ENCODE data around the gene SDSL. TPM values are rescaled to one million over a fixed set of nuclear protein-coding genes. Genes with fewer than 3 reads are reported as not detected.

The SDSL gene
- total and polyA plus RNA-seq, 2 of the 4 experiments (the other 2 are of a cell fraction) = 6.3 to 10.9 TPM

DNA sequence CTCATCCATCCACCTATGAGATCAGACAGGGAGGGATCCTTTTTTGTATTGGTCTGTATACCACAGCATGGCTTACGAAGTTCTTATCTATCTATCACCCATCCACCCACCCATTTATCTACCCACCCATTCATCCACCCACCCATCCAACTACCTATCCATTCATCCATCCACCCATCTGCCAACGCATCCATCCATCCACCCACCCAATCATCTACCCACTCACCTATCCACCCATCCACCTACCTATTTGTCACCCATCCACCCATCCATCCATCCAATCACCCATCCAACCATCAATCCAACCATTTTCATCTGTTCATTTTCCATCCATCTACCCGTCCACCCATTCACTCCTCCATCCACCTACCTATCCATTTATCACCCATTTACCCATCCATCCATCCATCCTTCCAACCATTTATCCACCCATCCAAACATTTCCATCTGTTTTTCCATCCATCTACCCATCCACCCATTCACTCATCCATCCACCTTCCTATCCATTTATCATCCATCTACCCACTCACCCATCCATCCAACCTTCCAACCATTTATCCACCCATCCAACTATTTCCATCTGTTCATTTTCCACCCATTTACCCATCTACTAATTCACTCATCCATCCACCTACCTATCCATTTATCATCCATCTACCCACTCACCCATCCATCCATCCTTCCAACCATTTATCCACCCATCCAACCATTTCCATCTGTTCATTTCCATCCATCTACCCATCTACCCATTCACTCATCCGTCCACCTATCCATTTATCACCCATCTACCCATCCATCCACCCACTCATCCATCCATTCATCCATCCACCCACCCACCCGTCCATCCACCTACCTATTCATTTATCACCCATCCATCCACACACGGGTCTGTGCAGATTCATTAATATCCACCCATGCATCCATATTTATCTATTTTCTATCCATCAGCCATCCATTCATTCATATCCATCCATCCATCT is 31.8 kb upstream of the SDSL start (continued):
- TF ChIP-seq MXI1 (IDR thresholded peaks at IDR 0.05; ENCODE audit: borderline replicate concordance, low read depth, low read length) (no peak), NFE2L2 (IDR thresholded peaks at IDR 0.05; ENCODE audit: low read depth, low read length) (no peak)

DNA sequence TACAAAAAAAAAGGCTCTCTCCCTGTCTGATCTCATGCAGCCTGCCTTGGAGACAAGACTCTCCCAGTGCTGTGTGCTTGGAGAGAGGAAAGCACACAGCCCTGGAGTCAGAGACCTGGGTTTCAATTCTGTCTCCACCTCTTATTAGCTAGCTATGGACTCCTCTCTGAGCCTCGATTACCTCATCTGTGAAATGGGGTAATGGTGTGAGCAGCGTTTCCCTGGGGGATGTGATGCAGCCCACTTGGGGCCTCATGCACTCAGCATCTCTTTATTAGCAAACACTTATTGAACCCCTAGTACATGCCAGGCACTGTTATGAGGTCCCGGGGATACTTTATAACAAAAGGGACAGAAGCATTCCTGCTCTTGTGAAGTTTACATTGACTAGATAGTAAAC is 31.0 kb upstream of the SDSL start:
- Histone ChIP-seq H4K20me1 (ENCODE audit: insufficient read depth, low read length) (no peaks in the 10 kb centered on the region), H3K4ac (ENCODE audit: low read depth, low read length) (no peak overlapping the region), H2BK120ac (ENCODE audit: low read depth, low read length) (no peak overlapping the region), H3K18ac (ENCODE audit: low read depth, low read length) (no peak overlapping the region), H3K36me3 (ENCODE audit: control insufficient read depth, insufficient read depth, low read length) (peaks cover 17% of the 10 kb centered on the region), H4K91ac (ENCODE audit: insufficient read depth, low read depth, low read length) (no peak overlapping the region), H3K56ac (ENCODE audit: extremely low read depth, insufficient read depth, low read length) (no peak overlapping the region), H3K14ac (replicated peaks; ENCODE audit: low read depth, low read length) (no peak overlapping the region), H2AFZ (replicated peaks; ENCODE audit: low read length, poor library complexity) (no peak overlapping the region), H3K23ac (ENCODE audit: low read depth, low read length) (no peak overlapping the region), H2BK5ac (ENCODE audit: low read depth, low read length, poor library complexity, severe bottlenecking) (no peak overlapping the region), H3K4me3 (ENCODE audit: insufficient read depth, low read depth, low read length) (no peak overlapping the region), H2BK20ac (ENCODE audit: low read depth, low read length) (no peak overlapping the region), H4K8ac (ENCODE audit: low read depth in 2 of 2, low read length in 2 of 2) (no peak overlapping the region), H2BK15ac (ENCODE audit: low read depth, low read length) (no peak overlapping the region), H3K4me1 (ENCODE audit: control insufficient read depth, insufficient read depth, low read length) (no peaks in the 10 kb centered on the region), H3K27ac (ENCODE audit: insufficient read depth, low read length) (no peak overlapping the region), H3K27me3 (ENCODE audit: control insufficient read depth, insufficient read depth, low read length) (no peaks in the 10 kb centered on the region), H2AK5ac (ENCODE audit: low read depth, low read length) (no peak overlapping the region), H3K9me3 (ENCODE audit: control insufficient read depth, insufficient read depth, low read length) (no peaks in the 10 kb centered on the region; the same call in 1 of the 2 replicates), H4K5ac (ENCODE audit: low read depth, low read length) (no peak overlapping the region), H3K9me1 (ENCODE audit: insufficient read depth, low read length) (no peaks in the 10 kb centered on the region; the same call in 1 of the 2 replicates), H2AK9ac (replicated peaks; ENCODE audit: low read depth, low read length, poor library complexity) (no peak overlapping the region), H3K79me1 (ENCODE audit: low read depth in 1 of 2, low read length in 2 of 2) (no peaks in the 10 kb centered on the region), H3K4me2 (ENCODE audit: low read depth, low read length) (no peak overlapping the region), H3K9ac (ENCODE audit: low read depth, low read length) (no peak overlapping the region)
- in situ Hi-C loops (cut with MboI; ENCODE audit: low sequenced_read_pairs) (no loop called here), intact Hi-C loops (cut with micrococcal nuclease) (no loop called here), dilution Hi-C loops (cut with HindIII; ENCODE audit: low sequenced_read_pairs, unreplicated experiment) (no loop called here)
- CTCF ChIA-PET = interaction anchor here (0.6 kb wide), 1 partner anchor 11 kb away, joined by 3 read pairs; no protein-coding TSS in a partner anchor
- no CpG with 5 or more reads among the region's 3 CpGs for WGBS, 2 experiments (ENCODE audit: extremely low coverage in 2 of 2, insufficient read length in 1 of 2)
- DNase-seq (no peak), ATAC-seq (ENCODE audit: low read depth) (no peak)
- BruUV-seq (replicated peaks) = no TSS peak
- POLR2A ChIA-PET (ENCODE audit: unreplicated experiment) = no interaction called here
- TF ChIP-seq, protein P1, sequence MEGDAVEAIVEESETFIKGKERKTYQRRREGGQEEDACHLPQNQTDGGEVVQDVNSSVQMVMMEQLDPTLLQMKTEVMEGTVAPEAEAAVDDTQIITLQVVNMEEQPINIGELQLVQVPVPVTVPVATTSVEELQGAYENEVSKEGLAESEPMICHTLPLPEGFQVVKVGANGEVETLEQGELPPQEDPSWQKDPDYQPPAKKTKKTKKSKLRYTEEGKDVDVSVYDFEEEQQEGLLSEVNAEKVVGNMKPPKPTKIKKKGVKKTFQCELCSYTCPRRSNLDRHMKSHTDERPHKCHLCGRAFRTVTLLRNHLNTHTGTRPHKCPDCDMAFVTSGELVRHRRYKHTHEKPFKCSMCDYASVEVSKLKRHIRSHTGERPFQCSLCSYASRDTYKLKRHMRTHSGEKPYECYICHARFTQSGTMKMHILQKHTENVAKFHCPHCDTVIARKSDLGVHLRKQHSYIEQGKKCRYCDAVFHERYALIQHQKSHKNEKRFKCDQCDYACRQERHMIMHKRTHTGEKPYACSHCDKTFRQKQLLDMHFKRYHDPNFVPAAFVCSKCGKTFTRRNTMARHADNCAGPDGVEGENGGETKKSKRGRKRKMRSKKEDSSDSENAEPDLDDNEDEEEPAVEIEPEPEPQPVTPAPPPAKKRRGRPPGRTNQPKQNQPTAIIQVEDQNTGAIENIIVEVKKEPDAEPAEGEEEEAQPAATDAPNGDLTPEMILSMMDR (conservative IDR thresholded peaks at IDR 0.05; ENCODE audit: low read depth, low read length) = no peak
- TF ChIP-seq SMC3 (IDR thresholded peaks at IDR 0.05; ENCODE audit: low read depth, low read length) (no peak), MXI1 (IDR thresholded peaks at IDR 0.05; ENCODE audit: borderline replicate concordance, low read depth, low read length) (no peak), POLR2A (IDR thresholded peaks at IDR 0.05; ENCODE audit: low read depth, low read length) (no peak), RAD21 (IDR thresholded peaks at IDR 0.05; ENCODE audit: low read length) (no peak), MAZ (IDR thresholded peaks at IDR 0.05; ENCODE audit: borderline replicate concordance, low read depth, low read length) (no peak), CHD1 (IDR thresholded peaks at IDR 0.05; ENCODE audit: low read depth, low read length) (no peak), CEBPB (IDR thresholded peaks at IDR 0.05; ENCODE audit: low read depth, low read length) (no peak), FOS (IDR thresholded peaks at IDR 0.05; ENCODE audit: low read depth, low read length) (no peak), MAFK (IDR thresholded peaks at IDR 0.05; ENCODE audit: low read depth, low read length) (no peak), RCOR1 (IDR thresholded peaks at IDR 0.05; ENCODE audit: insufficient replicate concordance, low read length) (no peak)
- TF ChIP-seq, protein P2, sequence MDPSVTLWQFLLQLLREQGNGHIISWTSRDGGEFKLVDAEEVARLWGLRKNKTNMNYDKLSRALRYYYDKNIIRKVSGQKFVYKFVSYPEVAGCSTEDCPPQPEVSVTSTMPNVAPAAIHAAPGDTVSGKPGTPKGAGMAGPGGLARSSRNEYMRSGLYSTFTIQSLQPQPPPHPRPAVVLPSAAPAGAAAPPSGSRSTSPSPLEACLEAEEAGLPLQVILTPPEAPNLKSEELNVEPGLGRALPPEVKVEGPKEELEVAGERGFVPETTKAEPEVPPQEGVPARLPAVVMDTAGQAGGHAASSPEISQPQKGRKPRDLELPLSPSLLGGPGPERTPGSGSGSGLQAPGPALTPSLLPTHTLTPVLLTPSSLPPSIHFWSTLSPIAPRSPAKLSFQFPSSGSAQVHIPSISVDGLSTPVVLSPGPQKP (IDR thresholded peaks at IDR 0.05; ENCODE audit: borderline replicate concordance, low read depth, low read length) = no peak
